Small intestine (tissue), 7 donors: ENCODE results near the gene SP1. TPM values are rescaled to one million over a fixed set of nuclear protein-coding genes. Genes with fewer than 3 reads are reported as not detected.
"Not testable (repeated sequence)": the region's sequence is repeated elsewhere in the genome, so short reads cannot be mapped to it uniquely, and the experiment has no call there.

Experiments
- DNase-seq, 2 donors: peaks; one replicate each; pipeline versions ENCODE4 v3.0.0 to v3.0.0-alpha.2; 2013
- FAIRE-seq: peaks from 2 replicates; lab custom pipeline; 2012; peaks lifted over from hg19 to GRCh38; lab: Jason Lieb, UNC
- H3K27ac ChIP-seq, 3 donors: one replicate each; pipeline ENCODE4 v1.5.1; 2013; ENCODE audit warnings: low read length in 2 of 3, mild to moderate bottlenecking in 2 of 3, control low read depth in 1 of 3, inconsistent platforms in 1 of 3, low read depth in 1 of 3, moderate library complexity in 1 of 3
- H3K27me3 ChIP-seq, 3 donors: one replicate each; pipeline ENCODE4 v1.6.1; 2013; ENCODE audit warnings: low read length in 3 of 3, inconsistent platforms in 1 of 3; ENCODE audit not compliant: control insufficient read depth in 3 of 3, insufficient read depth in 3 of 3
- H3K36me3 ChIP-seq, 3 donors: one replicate each; pipeline ENCODE4 v1.6.1; 2013; ENCODE audit warnings: low read length in 3 of 3, inconsistent platforms in 1 of 3, low read depth in 1 of 3, mild to moderate bottlenecking in 1 of 3, moderate library complexity in 1 of 3; ENCODE audit not compliant: control insufficient read depth in 3 of 3, insufficient read depth in 2 of 3
- H3K4me1 ChIP-seq, 3 donors: one replicate each; pipeline ENCODE4 v1.6.1; 2013; ENCODE audit warnings: low read length in 2 of 3, inconsistent platforms in 1 of 3, low read depth in 1 of 3, mild to moderate bottlenecking in 1 of 3, moderate library complexity in 1 of 3; ENCODE audit not compliant: control insufficient read depth in 3 of 3, insufficient read depth in 2 of 3
- H3K4me3 ChIP-seq, 3 donors: one replicate each; pipeline ENCODE4 v1.5.1; 2013; ENCODE audit warnings: low read length in 3 of 3, control low read depth in 1 of 3, inconsistent platforms in 1 of 3, low read depth in 1 of 3, mild to moderate bottlenecking in 1 of 3, moderate library complexity in 1 of 3
- H3K9me3 ChIP-seq, 2 donors: one replicate each; pipeline ENCODE4 v1.6.1; 2013; ENCODE audit warnings: low read depth in 1 of 2, low read length in 1 of 2; ENCODE audit not compliant: control insufficient read depth in 2 of 2, insufficient read depth in 1 of 2
- WGBS, 3 donors: extraction: QIAGEN DNeasy Blood & Tissue Kit; methylation state at CpG; one replicate each; pipeline ENCODE4 v1.1.7; 2013; 5-methylcytosine and 5-hydroxymethylcytosine counted together
- polyA plus RNA-seq, 4 donors: library from polyadenylated mRNA; stranded (reverse) in 3 of 4; unstranded in 1 of 4; fragments of 200-250 nt in 3 of 4; fragments of 120-200 nt in 1 of 4; gene quantifications; one replicate each; pipeline versions ENCODE4 v1.2.1 to v1.2.3, GENCODE V29; 2013
- donor health status: healthy with polysubstance abuse.
- donor health status: control.
- donor health status: control.
- donor health status: Bipolar disorder and iron deficiency.
- donor health status: healthy.

SP1 gene
- polyA plus RNA-seq, 4 donors = 13.8 to 75.6 (median 18.3) TPM

- Histone ChIP-seq H3K27me3 (no peaks in the 10 kb centered on the region), H3K9me3 (no peaks in the 10 kb centered on the region), H3K36me3 (peaks cover 0 to 20% (median 0%) of the 10 kb centered on the region in 3 donors), H3K4me1 (peaks cover 0 to 15% (median 2%) of the 10 kb centered on the region in 3 donors), H3K27ac (no peak overlapping the region), H3K4me3 (no peak overlapping the region)
- 84 to 85% (median 85%) methylated on average over 7 of the region's 7 CpGs for WGBS, 3 donors
- no peak for DNase-seq
- no peak for FAIRE-seq
Measured at GRCh38 chr12:53431187-53431586, 51.2 kb downstream of the SP1 start.

- H3K4me3 ChIP-seq, H3K9me3 ChIP-seq, H3K27me3 ChIP-seq, H3K27ac ChIP-seq, FAIRE-seq, H3K4me1 ChIP-seq, DNase-seq, H3K36me3 ChIP-seq: not testable (repeated sequence)
- 96 to 99% (median 96%) methylated on average over 9 of the region's 9 CpGs for WGBS, 3 donors
Measured at GRCh38 chr12:53435326-53435725, 55.4 kb downstream of the SP1 start.

GRCh38 chr12:53439582-53439981 is 59.6 kb downstream of the SP1 start:
- H3K4me1 ChIP-seq, H3K36me3 ChIP-seq, H3K4me3 ChIP-seq, DNase-seq, H3K27ac ChIP-seq, H3K9me3 ChIP-seq, FAIRE-seq, H3K27me3 ChIP-seq: not testable (repeated sequence)

- peak; percentile 99 to 100 for DNase-seq
- peaks cover 0 to 9% (median 0%) of the 10 kb centered on the region in 3 donors for H3K4me1 ChIP-seq
- peaks cover 1 to 20% (median 7%) of the 10 kb centered on the region in 3 donors for H3K36me3 ChIP-seq
- no peaks in the 10 kb centered on the region for H3K9me3 ChIP-seq
- peak within 1 kb of the TSS; percentile 92 to 98 (median 96) for H3K27ac ChIP-seq
- H3K27me3 ChIP-seq = no peaks in the 10 kb centered on the region
- 0 to 2% (median 2%) methylated on average over 31 of the region's 31 CpGs for WGBS, 3 donors
- H3K4me3 ChIP-seq = peak within 1 kb of the TSS; percentile 80 to 82 (median 81)
- no peak for FAIRE-seq
Measured at GRCh38 chr12:53441040-53441833, 61.3 kb downstream of the SP1 start, which contains the start of gene PRR13. Gene PRR13, plus strand, starts transcription at chr12:53441734. Its CDS starts 981 bp downstream, at chr12:53442715.

GRCh38 chr12:53443955-53444354 is 64.0 kb downstream of the SP1 start:
- H3K27ac ChIP-seq = peak overlapping the region; percentile 35 to 71 (median 43)
- peak; percentile 83 to 96 for DNase-seq
- peak overlapping the region in 1 of 3 donors; percentile 80 for H3K4me3 ChIP-seq
- H3K36me3 ChIP-seq = peaks cover 7 to 41% (median 9%) of the 10 kb centered on the region in 3 donors
- no peaks in the 10 kb centered on the region for H3K9me3 ChIP-seq
- 12 to 70% (median 37%) methylated on average over 3 to 4 of the region's 4 CpGs for WGBS, 3 donors
- H3K27me3 ChIP-seq = no peaks in the 10 kb centered on the region
- H3K4me1 ChIP-seq = peaks cover 0 to 9% (median 0%) of the 10 kb centered on the region in 3 donors
- FAIRE-seq = no peak

GRCh38 chr12:53444593-53445325 is 64.8 kb downstream of the SP1 start:
- not testable (repeated sequence) for H3K27me3 ChIP-seq, H3K9me3 ChIP-seq, H3K4me1 ChIP-seq, FAIRE-seq
- peak in 1 of 2 donors; percentile 59 for DNase-seq
- Histone ChIP-seq H3K36me3 (peaks cover 7 to 46% (median 9%) of the 10 kb centered on the region in 3 donors), H3K27ac (peak overlapping the region in 2 of 3 donors; percentile 62 to 68), H3K4me3 (peak overlapping the region in 2 of 3 donors; percentile 14 to 35)
- WGBS, 3 donors = 56 to 79% (median 65%) methylated on average over 11 of the region's 11 CpGs

GRCh38 chr12:53450936-53451335 is 71.0 kb downstream of the SP1 start:
- Histone ChIP-seq H3K9me3 (no peaks in the 10 kb centered on the region), H3K4me1 (peaks cover 0 to 16% (median 4%) of the 10 kb centered on the region in 3 donors), H3K27ac (no peak overlapping the region), H3K4me3 (no peak overlapping the region), H3K36me3 (peaks cover 11 to 36% (median 19%) of the 10 kb centered on the region in 3 donors), H3K27me3 (no peaks in the 10 kb centered on the region)
- DNase-seq (no peak), FAIRE-seq (no peak)
- WGBS, 3 donors = 93 to 95% (median 93%) methylated on average over 7 of the region's 7 CpGs

GRCh38 chr12:53451661-53452158 is 71.7 kb downstream of the SP1 start, which contains the start of gene PCBP2:
Gene PCBP2, plus strand, starts transcription at chr12:53452102. Its CDS starts 2,699 bp downstream, at chr12:53454801.
- Histone ChIP-seq H3K9me3 (no peaks in the 10 kb centered on the region), H3K27me3 (no peaks in the 10 kb centered on the region), H3K27ac (peak within 1 kb of the TSS; percentile 93 to 98 (median 96)), H3K36me3 (peaks cover 17 to 38% (median 18%) of the 10 kb centered on the region in 3 donors), H3K4me3 (peak within 1 kb of the TSS; percentile 89 to 98 (median 97)), H3K4me1 (peaks cover 0 to 18% (median 4%) of the 10 kb centered on the region in 3 donors)
- DNase-seq (peak; percentile 99 to 100), FAIRE-seq (peak; percentile 59)
- WGBS, 3 donors = 0% methylated on average over 24 to 32 of the region's 32 CpGs
